Activated naive CD4-positive, alpha-beta T cell treated with anti-CD3 and anti-CD28 coated beads, Interleukin-2, amount 50 U/mL, for 16 hours (primary cell): ENCODE measurements around the gene TM9SF4.

Source experiments
- DNase-seq: peaks from one replicate; pipeline ENCODE4 v3.0.0-alpha.2; 2020

TM9SF4 gene

DNA sequence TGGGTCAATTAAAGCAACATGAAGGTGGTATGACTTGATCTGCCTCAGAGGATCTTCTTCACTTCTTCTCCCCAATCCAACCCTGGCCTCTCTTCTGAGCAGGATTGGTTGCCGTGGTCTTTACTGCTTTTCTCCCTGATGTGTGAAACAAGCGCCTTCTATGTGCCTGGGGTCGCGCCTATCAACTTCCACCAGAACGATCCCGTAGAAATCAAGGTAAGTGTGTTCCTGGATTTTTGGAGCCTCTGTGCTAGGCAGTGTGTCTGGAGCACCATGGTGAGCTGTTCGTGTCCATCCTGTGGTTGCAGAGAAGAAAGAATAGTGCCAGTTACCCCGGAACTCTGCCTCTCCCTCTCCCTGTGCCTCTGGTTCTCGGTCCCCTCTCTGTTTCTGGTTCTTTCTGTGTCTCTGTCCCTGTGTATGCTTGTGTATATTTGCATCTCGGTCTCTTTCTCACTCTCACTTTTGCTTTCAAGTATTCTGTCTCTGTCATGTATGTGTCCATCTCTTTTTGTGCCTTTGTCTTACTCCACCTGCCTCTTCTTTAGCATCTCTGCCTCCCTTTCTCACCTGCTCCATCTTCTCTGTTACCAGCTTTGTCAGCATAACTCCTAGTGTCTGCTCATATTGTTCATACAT, 23.5 kb downstream of the TM9SF4 start:
- DNase-seq: no peak

DNA sequence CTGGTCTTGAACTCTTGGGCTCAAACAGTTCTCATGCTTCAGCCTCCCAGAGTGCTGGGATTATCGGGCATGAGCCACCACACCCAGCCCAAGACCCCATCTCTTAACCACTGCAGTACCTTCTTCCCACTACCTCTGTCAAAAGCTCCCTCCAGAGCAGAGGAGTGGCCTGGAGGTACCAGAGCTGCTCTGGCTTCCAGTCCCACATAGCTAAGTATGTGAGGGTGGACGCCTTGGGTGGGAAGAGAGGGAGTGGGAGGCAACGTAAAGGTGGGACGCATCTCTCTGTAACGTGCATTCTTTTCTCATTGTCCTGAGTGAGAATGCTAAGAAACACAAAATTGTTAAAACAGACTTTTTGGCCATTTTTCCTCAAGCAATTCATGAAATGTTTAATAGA, 24.5 kb downstream of the TM9SF4 start:
- DNase-seq: no peak

DNA sequence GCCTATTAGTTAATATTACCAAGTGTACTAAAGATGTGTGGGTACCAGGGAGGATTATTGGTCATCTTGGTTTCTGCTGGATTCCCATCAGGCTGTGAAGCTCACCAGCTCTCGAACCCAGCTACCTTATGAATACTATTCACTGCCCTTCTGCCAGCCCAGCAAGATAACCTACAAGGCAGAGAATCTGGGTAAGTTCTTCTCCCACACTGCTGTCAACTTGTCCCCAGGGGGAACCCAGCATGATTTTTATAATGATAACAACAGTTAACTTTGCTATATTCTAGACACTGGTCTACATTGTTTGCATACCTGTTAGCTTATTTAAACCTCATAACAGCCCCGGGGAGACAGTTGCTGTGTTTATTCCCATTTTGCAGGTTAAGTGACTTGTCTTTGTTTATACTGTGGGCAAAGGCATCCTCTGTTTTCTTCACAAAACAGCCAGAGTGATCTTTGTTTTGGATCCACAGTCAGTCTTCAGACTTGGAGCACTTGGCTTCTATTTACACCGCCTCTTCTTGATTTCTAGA, 26.5 kb downstream of the TM9SF4 start:
- no peak for DNase-seq

DNA sequence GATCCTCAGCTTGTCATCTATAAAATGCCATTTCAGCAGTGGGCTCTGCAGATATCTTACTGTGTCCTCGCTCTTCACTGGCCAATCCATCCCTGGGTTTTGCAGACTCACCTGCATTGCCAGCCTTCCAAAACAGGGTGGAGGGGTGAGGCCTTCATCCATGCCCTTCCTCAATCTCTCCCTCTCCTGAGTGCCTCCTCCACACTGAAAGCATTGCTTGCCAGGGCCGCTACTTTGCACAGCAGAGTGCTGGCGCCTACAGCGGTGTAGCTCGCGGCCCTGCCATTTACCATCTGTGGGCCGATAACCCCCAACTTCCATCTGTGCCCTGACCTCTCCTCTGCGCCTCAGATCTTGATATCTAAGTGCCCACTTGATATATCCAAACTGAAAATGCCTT, 29.4 kb downstream of the TM9SF4 start:
- no peak for DNase-seq

DNA sequence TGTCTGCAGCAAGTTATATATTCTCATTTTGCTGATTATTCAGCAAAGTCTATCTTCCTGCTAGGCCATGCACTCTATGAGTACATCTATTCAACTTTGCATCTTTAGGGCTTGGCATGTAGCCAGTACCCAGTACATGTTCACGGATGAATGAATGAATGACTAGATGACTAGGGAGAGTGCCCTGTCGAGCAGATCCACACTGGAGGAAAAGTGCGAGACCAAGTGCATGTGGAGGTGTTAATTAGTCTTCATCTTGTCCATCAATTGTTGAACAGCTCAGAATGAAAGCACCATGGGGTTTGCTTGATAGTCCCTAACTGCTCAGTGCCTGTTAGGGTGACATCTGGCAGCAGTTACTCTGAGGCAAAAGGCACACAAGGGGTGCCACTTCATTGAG, 30.4 kb downstream of the TM9SF4 start:
- DNase-seq: no peak

DNA sequence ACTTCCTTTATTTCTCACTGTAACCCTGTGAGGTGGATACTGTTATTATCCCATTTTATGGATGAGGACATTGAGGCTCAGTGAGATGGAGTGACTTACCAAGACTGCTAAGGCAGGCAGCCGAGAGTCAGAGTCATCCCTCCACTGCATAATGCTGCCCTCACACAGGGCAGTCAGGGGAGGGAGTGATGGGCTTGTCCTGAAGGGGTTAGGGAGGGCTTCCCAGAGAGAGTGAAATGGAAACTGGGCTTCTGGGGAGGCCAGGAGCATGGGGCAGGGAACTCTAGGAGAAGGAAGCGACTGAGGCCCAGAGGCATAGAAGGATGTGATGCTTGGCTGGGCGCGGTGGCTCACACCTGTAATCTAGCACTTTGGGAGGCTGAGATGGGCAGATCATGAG, 31.1 kb downstream of the TM9SF4 start:
- no peak for DNase-seq

DNA sequence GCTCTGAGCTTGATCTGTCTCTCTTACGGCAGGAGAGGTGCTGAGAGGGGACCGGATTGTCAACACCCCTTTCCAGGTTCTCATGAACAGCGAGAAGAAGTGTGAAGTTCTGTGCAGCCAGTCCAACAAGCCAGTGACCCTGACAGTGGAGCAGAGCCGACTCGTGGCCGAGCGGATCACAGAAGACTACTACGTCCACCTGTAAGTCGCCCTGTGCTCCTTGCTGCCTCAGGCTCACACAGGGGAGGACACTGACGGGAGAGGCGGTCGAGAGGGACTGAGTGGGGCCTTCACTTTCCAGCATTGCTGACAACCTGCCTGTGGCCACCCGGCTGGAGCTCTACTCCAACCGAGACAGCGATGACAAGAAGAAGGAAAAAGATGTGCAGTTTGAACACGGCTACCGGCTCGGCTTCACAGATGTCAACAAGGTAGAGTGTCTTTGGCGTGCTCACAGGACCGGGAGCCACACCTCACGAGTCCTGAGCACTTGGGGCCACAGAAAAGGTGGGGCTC, 32.0 kb downstream of the TM9SF4 start:
- DNase-seq: no peak

DNA sequence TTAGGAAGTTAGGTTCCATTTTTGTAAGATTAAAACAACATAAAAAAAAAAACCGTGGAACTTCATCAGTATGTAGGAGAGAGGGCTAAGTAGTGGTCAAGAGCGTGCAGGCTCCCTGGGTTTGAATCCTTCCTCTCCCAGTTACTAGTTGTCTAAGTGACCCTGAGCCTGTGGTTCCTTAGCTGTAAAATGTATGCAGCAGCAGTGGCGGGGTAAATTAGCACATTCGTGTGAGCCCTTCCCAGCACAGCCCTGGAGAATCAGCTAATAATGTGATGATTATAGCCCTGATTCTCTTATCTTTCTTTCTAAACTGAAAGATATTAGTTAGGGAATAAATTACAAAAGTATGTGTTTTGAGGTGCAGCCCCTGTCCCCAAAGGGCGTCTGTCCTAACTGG, 32.6 kb downstream of the TM9SF4 start:
- DNase-seq: no peak

DNA sequence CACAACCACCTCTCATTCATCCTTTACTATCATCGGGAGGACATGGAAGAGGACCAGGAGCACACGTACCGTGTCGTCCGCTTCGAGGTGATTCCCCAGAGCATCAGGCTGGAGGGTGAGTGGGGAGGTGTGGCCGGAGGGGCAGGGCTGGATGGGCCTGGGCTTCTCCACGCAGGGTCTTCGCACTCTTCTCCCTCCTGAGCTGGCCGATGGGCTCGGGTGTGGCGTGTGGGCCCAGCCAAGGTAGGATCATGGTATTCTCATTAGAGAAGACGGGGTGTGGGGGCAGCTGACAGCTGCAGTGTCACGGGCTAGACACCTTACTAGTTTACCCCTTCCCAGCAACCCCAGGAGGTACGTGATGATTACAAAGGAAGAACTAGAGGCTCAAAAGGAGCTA, 33.5 kb downstream of the TM9SF4 start:
- no peak for DNase-seq

DNA sequence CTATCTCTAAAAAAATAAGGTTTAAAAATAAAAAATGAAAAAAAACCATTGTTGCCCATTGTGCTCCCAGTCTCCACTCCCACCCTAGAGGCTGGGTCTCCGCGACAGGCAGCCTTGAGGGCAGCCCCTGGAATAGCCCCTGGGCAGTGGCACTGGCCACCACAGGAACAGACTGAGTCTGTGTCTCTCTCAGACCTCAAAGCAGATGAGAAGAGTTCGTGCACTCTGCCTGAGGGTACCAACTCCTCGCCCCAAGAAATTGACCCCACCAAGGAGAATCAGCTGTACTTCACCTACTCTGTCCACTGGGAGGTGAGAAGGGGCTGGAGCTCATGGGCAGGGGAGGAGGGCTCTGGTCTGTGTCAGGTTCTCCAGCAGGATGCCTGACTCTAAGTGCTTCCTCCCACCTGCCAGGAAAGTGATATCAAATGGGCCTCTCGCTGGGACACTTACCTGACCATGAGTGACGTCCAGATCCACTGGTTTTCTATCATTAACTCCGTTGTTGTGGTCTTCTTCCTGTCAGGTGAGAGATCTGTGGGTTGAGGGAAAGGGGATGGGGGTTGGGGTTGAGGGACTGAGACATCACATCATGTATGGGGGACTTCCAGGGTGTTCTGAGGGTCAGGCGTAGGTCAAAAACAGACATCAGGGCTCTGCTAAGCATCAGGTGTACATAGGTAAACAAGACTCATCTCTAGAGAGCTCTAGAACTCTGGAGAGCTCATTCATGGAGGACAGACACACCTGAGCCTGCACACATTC, 35.6 kb downstream of the TM9SF4 start:
- no peak for DNase-seq

DNA sequence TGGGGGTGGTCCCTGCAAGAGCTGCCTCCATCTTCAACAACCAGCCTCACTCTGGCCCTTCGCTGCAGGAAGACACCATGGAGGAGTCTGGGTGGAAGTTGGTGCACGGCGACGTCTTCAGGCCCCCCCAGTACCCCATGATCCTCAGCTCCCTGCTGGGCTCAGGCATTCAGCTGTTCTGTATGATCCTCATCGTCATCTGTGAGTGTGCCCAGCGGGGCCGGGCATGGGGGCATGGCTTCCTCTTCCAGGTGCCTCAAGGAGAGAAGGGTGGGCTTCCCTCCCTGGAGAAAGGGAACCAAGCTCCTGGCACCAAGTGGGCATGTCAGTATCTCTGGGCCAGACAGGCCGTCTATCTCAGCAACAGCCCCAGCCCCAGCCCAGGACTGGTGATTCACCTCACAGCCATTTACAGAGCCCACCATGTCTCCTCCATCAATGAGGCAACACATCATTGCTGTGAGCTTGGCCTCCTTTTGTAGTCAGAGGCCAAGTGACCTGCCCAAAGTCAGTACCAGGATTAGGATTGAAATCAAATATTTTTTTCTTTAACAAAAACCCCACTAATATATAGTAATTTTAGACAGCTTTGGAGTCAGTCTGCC, 40.2 kb downstream of the TM9SF4 start:
- DNase-seq: no peak

DNA sequence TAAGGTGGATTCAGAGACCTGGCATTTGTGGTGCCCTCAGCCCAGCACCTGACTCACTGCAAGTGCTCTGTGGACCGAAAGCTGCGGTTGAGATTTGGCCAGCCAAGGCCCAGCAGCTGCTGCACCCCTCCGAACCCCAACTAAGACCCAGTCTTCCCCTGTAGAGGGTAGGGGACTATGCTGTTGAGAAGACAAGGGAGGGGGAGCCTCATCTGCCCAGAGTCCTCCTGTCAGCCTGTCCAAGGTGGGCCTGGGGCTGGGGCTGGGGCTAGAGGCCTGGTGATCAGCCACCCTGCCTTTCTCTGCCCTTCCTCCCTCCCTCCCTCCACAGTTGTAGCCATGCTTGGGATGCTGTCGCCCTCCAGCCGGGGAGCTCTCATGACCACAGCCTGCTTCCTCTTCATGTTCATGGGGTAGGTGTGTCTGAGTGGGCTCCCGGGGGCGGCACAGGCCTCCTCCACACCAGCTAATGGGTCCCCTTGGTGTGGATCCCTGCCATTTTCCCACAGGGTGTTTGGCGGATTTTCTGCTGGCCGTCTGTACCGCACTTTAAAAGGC, 40.9 kb downstream of the TM9SF4 start:
- DNase-seq: no peak

DNA sequence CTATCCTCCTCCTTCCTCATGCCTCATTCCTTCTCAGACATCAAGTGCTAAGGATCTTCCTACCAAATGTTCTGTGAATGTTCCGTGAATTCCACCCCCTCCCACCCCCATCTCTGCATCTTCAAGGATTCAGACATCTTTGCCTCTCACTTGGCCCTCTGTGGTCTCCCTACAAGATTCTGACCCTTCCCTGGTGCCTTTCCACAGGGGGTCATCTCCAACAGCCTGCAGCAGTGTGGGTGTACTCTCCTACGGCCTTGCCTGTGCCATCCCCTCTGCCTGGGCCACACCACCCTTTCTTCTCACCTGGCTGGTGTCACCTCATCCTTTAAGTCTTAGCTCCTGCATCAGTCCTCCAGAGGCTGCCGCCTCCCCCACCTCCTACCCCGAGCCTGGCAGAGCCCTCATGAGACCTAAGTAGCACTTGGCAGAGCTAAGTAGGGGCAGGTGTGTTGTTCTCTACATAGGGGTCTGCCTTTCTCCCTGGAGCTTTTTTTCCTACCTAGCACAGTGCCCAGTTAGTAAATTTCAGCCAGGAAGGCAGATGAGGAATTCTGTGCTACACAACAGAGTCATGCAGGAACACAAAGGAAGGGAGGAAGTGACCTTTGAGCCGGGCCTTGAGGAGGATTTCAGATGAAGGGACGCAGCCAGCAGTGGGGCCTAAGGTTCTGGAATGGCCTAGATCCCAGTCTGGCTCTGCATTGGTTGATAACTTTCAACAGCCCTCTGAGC, 43.1 kb downstream of the TM9SF4 start:
- no peak for DNase-seq

DNA sequence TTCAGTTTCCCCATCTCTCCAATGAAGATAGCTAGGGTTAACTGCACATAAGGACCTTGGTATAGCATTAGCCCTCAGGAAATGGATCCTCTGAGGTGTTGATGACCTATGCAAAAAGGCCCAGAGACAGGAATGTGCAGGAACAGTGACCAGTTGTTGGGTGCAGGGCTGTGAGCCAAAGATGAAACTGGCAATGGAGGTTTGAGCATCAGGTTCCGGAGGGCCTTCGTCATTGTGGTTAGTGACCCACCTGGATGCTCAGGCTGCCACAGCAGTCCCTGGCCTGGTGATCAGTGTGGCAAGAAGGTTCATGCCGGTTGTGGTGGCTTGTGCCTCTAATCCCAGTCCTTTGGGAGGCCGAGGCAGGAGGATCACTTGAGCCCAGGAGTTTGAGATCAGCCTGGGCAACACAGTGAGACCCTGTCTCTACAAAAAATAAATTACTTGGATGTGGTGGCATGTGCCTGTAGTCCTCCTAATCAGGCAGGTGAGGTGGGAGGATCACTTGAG, 43.7 kb downstream of the TM9SF4 start:
- DNase-seq: no peak

DNA sequence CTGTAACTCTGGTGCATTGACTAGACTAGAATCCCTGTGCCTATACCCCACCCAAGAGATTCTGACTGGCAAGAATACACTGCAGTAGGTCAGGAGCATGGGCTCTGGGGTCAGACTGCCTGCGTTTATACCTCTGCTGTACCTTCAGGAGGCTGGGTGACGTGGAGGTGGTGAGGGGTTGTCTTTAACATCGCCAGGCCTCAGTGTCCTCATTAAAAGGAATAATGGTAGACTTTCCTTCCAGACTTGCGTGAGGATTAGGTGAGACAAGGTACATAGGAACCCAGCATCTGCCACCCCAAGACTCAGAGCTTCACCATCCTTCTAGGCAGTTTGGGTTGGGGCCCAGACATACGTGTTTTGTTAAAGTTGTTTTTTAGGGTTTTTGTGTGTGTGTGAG, 44.3 kb downstream of the TM9SF4 start:
- DNase-seq: no peak

DNA sequence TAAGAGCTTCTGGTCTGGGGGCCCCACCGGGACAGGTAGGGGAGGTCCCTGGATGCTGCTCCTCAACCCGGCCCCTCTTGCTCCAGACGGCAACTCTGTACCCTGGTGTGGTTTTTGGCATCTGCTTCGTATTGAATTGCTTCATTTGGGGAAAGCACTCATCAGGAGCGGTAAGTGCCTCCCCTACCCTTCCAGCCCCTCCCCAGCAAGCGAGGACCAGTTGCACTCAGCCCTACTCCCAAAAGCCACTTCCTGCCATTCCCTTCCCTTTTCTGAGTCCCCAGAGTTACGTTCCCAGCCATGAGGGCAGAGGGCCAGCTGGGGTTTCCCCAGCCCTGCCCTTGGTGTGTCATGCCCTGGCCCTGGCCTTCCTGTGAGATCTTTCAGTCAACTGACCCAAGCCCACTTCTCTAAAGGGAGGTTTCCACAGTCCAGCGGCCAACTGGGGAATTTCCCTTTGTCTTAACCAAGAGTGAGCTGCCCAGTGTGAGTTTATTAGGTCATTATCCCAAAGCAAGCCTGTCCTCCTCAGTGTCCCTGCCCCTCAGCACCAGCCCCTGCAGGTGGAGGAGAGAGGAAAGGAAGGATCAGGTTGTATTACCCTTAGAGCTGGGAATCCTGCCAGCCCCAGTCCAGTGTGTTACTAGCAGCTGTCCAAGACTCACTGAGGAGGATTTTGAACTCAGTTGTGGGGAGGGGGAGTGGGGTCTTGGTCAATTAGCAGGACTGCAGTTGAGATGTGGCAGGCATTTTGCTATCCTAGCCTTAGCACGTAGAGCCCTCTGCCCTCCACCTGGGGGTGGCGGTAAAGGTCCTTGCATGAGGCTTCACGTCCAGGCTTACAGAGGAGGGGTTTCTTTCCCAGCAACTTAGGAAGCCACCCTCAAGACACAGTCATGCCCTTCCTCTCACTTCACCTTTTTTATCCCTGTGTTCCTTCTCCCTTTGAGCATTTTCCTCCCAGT, 45.8 kb downstream of the TM9SF4 start:
- DNase-seq: peak; percentile 38

DNA sequence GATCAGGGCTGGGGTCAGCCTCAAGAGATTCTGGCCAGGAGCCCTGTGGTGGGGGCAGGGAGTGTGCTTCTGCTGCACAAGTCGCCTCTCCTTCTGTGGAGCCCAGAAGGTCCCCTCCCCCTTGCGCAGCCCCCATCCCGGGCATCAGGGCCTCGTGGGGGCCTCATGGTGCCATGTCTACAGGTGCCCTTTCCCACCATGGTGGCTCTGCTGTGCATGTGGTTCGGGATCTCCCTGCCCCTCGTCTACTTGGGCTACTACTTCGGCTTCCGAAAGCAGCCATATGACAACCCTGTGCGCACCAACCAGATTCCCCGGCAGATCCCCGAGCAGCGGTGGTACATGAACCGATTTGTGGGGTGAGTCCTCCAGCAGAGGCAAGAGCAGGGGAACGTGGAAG, 48.1 kb downstream of the TM9SF4 start:
- DNase-seq: no peak

DNA sequence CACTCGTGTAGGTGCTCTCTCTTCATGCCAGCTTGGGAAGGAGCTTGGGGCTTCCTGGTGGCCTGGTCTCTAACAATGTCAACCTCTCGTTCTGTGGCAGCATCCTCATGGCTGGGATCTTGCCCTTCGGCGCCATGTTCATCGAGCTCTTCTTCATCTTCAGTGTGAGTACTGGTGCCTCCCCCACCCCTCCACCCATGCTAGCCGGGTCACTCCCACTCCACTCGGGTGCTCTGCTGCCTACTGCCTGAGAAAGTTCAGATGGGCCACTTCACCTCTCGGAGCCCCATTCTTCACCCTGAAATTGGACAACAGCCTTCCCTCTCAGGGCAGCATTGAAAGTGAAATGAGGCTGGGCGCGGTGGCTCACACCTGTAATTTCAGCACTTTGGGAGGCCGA, 48.8 kb downstream of the TM9SF4 start:
- DNase-seq: no peak

DNA sequence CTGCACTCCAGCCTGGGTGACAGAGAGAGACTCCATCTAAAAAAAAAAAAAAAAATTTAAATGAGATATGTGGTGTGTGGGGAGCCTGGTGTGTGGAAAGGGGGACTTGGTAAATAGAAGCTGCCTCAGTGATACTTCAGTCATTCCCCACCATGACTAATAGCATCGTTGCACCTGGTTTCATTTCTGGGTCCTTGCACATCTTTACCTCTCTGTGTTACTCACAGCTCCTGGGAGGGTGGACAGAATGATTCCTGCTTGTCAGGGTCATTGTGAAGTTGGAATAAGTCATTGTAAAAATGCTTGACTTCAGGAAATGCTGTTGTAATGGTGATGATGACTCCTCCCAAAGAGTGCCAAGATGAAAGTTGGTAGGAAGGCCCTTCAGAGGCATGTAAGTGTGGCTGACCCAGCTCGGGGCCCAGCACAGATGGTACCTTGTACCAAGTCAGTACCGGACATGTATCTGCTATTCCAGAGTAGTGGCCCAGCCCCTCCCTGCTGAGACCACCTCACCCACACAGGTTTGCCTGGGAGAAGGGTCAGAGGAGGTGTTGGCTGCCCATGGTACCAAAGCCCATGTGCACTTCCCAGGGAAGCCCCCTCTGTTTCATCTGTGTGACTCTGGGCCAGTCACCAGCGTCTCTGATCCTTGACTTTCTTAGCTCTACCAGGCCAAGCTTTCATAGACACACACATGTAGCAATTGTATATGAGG, 49.6 kb downstream of the TM9SF4 start:
- DNase-seq: no peak

DNA sequence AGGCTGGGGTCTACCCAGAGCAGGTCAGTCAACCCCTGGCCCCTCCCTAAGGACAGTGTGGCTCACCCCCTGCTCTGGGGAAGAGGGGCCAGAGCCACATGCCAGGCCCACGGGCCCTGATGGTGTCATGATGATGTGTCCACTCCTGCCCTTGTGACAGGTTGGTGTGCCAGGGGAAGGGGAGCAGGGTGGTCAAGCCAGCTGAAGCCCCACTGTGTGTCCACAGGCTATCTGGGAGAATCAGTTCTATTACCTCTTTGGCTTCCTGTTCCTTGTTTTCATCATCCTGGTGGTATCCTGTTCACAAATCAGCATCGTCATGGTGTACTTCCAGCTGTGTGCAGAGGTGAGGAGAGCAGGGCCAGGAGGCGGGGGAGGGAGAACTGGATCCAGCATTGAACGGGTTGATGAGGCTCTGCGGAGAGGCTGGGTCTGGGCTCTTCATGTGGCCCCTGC, 50.3 kb downstream of the TM9SF4 start:
- DNase-seq: no peak

DNA sequence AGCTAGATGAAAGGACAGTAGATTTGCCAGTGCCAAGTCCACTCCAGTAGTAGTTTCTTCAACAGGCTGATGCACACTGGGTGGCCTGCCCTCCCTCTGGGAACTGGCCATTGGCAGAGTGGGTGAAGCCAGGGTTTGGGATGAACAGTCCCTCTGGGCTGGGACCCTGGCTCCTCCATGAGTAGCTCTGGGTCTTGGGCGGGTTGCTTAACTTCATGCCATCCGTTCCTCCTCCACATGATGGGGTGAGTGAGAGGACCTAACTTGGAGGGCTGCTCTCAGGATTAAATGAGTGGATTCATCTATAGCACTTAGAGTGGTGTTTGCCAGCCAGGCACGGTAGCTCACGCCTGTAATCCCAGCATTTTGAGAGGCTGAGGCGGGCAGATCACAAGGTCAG, 50.8 kb downstream of the TM9SF4 start:
- DNase-seq: no peak
